UCSD-AML1 (cell line): Measurements from ENCODE around the gene RASL11B.
A peak's percentile ranks its signal among the peaks of the same experiment; 100 is the strongest.

Source experiments
- DNase-seq: peaks from one replicate; lab custom pipeline; 2025; ENCODE audit not compliant: unreplicated experiment; lab: John Stamatoyannopoulos, UW

The RASL11B gene

DNA sequence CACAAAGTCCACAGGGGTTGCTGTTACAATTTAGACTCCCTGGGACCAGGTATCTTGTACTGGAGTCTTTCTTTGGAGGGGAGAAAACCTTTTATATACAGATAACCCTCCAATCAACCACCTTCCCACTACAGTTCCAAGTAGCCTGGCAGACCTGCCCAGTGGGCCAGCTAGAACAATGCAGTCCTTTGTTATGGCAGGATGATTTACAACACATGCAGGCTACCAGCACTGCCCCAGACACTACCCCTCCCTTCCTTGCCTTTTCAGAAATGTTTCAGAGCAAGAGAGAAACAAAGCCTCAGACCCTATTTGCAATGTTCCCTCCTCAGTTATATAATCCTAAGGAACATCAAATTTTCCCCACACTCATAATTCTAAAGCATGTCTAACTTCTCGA is 11.1 kb downstream of the RASL11B start:
- no peak for DNase-seq

DNA sequence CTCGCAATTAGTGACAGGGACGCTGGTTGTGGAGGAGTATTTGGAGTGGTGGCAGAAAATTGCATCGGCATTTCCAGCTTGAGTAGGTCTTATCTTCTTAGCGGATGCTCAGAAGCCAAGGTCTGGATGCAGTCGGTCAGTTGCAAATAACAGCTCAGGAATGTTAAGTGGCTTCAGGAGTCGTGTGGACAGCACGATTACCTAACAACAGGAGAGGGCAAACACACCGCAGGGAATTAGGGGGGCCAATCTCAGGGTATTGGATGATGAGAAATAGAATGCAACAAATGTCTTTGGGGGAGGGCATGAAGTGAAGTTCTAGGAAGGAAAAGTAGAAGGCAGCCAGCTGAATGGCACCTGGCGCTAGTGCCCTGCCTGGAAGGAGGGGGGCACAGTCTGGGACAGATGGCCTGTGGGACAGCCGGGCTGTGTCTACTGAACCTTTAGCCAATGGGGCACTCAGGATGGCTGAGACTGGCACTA is 11.8 kb downstream of the RASL11B start:
- DNase-seq, result no peak

DNA sequence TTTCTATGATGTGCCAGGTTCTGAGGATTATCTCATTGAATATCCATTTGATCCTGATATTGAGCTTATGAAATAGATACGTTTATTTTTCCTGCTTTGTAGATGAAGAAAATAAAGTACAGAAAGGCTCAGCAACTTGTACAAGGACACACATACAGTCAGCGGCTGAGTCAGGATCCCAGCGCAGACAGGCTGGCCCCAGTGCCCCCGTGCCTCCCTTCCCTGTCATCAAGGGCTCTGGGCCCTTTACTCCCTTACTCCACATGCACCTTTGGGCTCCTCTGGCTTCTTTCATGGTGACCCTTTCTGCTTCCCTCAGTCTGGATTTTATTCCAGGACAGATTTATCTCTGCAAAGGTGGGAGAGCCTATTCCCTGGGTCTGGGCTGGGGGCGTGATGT is 12.8 kb downstream of the RASL11B start:
- no peak for DNase-seq

DNA sequence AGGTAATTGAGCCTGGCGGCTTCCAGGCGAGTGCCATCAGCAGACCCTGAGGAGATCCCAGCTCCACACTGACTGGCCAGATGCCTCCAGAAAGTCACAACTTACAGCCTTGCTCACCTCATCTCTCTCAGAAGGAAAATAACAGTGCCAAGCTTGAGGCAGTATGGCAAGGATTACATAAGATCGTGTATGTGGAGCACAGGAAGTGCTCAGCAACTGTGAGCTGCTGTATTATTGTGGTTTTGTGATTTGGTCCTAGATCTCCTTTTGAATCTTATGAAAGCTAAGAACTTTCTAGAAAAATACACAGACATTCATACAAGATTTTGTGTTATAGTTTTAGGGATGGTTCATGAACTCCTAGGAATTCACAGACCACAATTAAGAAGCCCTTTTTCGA is 14.0 kb downstream of the RASL11B start:
- no peak for DNase-seq

DNA sequence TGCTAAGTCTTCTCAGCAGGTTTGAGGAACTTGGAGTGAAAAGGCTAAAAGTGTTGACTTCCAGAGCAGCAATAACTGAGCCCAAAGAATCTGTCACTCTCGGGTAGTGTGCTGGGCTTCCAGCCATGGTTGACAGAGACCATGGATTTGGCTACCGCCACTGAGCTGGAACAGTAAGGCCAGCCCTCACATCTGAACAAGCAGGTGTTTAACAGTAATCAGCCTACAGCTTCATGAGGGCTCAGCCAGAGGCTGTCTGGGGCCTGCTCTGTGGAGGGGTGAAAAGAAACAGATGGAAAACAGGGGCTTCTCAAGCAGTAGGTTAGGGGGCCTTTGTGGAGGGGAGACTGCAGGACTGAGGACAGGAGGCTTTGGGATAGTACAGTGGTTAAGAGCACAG is 14.9 kb downstream of the RASL11B start:
- DNase-seq, result no peak

DNA sequence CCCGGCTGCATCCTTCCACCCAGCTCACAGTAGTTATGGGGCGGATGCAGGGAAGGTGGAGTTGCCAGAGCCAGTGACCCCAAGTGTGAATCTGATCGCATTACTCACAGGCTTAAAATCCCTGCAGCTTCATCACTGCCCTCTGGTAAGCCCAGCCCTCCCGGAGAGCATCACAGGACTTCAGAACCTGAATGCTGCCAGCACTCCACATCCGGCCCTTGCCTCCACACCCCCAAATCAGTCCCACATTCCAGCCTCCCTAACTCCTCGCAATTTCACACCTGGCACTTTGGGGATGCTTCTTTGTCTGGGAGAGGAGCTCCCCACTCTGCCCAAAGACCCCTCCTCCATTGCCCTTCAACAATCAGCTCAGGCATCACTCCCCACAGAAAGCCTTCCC is 15.6 kb downstream of the RASL11B start:
- no peak for DNase-seq

DNA sequence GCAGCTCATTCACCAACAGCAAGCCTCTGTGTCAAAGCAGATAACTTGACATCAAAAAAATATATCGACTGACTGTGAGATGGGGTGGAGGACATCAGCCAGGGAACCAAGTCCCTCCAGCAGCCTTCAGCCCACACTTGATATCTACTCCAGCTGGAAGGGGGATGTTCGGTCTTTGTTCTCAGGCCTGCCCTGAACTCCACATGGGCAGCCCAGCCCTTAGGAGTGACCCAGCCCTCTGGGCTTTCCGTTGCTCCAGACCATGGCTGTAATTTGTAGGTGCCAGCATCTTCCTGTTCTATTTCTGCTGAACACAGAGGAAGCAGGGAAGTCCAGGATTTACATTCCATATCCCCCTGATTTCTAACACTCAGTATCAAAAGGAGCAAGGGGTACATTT is 17.4 kb downstream of the RASL11B start:
- DNase-seq, result no peak

DNA sequence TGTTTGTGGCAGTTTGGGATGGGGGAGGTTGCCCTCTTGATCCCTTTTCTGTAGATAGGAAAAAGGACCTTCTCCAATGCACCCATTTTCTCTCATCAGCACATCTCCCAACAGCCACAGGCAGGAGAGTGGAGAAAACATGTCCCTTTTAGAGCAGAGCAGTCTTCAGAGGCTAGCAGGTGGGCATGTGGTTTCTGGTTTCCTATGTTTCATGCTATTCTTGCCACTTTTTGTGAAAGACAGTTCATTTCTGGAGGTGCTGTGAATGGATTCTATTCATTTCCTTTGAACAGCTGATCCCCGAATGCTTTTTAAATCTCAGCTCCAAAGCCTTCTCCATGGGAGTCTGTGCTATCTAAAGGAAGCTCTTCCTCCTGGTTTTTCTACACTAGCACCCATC is 18.9 kb downstream of the RASL11B start:
- DNase-seq, result no peak

DNA sequence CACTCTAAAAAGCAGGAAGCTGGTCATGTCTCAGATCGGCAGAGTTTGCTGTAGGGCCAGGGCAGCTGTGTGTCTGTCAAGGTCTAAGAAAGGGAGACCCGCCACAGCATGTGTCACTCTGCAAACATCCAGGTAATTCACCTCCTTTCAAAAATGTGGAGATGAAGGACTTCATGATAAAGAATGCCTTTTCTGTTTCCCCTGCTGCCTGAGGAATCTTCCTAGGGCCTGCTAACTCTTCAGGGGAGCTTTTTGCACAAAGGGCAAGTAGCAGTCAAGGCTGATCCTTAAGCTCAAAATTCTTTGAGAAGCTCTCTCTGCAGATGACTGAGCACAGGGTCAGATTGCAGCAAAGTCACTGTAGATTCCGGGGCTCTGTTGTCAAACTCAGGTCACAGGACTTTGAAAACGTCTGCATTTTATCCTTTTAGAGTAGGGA is 21.1 kb downstream of the RASL11B start:
- DNase-seq, result no peak

DNA sequence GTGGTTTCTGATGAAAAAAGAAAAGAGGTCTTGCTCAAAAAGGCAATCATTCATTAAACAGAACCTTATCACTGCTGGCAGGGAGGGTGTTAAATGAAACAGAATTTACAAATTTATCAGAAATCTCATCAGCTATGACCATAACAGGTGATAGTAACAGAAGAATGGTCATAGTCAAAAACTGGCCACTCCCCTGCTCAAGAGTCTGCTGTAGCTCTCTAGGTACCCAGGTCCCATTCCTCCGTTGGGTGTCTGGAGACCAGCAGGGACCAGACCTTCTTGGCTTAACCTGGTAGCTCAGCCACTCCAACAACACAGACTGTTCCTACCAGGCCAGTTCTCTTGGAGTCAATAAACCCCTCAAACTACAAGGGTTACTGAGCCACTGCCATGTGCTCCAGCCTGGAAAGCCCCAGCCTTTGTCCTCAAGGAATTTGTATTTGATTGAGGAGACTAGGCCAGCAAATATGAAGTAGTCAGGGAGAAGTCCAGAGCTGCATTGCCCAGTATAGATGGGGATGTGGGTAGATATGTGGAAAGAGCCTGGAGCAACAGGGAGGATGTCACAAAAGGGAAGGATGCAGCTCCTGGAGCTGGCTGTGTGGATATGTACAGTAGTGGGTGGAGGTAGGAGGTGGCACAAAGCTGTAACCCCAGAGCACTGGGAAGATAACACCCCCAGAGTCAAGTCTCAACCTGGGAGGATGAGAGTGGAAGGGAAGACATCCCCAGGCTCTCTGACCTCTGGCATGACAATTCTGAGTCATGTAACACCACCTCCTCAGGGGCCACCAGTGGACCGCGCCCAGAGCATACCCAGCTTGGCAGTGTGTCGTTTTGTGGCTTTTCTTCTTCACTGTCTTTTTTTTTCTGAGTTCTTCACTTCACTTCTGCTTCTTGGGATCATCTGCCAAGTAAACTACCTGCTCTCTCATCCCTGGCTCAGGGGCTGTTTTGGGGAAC is 21.9 kb downstream of the RASL11B start:
- no peak for DNase-seq

DNA sequence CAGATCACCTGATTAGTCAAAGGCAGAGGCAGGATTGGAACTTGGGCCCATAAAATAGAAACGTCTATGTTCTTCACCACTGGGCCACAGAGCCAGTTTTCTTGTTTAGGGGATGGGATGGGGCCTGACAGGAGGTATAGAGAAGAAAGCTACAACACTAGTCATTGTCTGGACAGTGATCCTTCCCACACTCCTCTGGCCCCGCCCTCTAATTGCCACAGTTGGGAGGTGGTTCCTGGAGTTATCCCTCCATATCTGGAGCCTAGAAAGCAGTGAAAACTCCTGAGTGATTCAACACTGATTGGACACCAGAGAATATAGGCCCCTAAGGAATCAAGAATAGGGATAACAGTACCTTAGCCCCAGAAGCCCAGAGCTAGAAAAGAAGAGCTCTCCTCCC is 22.9 kb downstream of the RASL11B start:
- no peak for DNase-seq

DNA sequence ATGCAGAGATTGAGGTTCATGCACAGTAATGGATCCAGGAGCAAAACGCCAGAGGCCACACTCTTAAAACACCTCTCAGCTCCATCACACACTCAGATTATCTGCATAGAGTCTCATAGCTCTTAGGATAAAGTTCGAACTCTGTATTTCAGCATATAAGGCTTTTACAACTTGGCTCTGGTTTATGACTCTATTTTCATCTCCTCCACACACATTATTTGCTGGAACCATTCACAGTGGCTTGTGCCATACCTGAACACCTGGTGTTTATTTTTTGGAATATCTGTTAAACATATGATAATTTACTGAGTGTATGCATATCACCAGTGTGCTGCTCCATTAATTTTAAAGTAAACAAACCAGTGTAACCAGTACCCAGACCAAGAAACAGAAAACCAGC is 27.2 kb downstream of the RASL11B start:
- no peak for DNase-seq

DNA sequence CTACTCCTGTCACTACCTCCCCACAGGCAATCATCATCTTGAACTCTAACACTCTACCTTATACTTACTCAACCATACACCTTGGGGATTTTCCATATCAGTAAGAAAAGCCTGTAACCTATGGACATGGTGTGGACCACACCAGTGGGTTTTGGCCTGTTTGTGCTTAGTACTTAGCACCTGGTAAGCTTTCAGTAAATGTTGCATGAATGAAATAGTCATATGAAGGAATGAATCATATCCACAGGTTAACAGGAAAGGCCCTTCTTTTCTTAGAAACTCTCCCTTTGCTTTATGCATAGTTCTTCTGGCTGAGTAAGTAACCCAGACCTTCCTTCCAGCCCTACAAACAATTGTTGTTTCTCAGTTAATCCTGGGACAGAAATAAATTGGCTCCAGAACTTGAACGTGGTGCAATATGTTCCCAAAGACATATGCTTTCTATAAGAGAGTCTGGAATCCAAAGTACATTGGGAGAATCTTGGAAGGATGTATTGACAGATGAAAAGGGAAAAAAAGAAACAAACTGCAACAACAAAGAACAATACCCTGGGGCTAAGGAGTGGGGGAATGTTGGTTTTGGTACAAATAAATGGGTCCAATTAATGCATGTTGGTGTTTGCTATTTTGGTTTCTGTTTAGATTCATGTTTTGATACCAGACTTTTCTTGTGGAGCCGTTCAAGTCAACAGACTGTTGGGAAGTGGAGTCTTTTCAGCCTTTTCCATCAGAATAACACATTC is 27.8 kb downstream of the RASL11B start:
- no peak for DNase-seq

DNA sequence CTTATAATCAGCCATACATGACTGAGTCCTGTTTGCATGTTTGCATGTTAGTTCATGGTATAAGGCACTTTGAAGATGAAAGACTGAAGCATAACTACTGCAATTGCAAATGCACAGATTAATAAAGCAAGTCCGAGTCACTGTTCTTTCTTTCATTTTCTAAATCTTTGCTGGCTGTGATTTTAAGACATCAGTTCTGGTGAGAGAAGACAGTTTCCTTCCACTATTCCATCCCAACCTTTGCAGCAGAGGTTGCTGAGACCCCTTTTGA is 28.3 kb downstream of the RASL11B start:
- no peak for DNase-seq

DNA sequence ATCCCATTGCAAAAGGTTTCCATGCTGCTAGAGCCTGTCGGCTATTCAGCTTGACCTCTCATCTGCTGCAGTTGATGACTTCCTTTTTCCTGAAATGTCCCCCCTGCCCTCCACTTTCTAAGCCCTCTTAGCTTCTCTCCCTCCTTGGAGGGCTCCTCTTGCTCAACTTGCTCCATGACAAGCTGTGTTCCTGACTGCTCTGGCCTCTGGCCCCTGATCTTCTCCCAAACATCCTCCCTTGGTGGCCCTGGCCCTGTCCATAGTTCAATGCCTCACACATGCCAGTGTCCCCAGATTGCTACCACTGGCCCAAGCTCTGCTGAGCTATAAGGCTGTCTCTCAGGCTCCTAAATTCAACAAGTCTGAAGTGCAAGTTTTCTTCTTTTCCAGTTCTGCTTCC is 29.6 kb downstream of the RASL11B start:
- no peak for DNase-seq

DNA sequence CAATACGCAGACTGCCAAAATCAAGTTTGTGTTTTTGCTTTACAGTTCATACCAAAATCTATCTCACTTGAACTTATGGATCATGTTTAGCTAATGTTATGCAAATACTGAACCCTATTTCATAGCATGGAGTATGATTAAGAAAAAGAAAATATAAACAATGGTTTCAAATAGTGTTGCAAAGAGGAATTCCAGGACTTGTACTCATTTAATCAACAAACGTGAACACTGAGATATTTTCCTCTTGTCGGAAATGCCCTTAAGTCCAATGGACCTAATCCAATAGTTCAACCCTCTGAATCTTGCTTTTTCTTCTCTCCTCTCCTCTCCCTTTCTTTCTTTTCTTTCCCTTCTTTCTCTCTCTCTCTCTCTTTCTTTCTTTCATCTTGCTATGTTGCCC is 30.8 kb downstream of the RASL11B start:
- DNase-seq, result no peak

DNA sequence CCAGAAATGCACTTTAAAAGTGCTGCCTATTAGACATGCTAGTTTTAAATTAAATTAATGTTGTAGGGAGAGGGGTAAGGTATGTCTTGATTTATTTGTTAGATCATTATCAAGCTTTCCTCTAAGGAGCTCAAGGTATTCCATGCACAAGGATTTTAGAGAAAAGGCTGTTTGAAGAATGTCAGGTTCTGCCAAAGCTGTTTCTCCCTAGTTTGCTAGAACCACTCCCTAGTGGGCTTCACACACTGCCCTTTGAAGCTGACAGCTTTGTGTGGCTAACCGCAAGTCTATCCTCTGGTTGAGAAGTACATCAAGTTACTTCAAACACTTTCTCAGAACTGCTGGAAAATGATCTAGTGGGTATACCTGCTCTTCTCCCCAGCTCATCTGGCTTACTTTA is 32.3 kb downstream of the RASL11B start:
- DNase-seq, result no peak

DNA sequence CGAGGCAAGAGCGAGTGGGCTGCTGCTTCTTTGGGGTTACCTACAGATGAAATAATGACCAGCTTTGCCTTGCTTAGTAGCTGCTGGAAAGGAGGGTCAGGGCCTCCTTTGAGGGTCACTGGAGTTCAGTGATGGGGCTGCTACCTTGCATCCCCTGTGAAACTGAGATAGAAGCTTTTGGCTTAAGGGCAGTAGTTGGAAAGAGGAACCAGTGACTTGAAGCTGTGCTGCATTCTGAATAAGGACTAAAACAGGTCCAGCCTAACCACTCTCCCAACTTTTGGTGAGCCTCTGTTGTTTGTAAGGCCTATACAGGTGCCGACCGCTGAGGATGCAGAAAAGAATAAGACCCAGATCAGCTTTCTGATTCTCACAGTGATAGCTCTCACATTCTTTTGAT is 41.2 kb downstream of the RASL11B start:
- DNase-seq, result no peak

DNA sequence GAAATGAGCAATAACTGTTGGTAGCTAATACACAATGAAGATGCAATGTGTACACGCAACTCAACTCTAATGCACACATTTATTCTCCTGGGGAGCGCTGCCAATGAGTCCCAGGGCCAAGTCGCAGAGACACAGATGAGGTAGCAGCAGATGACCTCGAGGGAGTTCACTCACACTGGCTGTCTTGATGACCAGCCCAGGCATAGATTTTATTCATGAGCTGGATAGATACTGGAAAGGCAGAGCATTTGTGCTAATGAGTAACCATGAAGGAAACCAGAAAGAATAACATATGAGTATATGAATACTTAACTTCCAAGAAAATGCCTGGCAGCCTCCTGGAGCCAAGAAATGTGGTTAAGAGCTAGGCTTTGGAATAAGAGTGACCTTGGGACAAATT is 42.3 kb downstream of the RASL11B start:
- no peak for DNase-seq

DNA sequence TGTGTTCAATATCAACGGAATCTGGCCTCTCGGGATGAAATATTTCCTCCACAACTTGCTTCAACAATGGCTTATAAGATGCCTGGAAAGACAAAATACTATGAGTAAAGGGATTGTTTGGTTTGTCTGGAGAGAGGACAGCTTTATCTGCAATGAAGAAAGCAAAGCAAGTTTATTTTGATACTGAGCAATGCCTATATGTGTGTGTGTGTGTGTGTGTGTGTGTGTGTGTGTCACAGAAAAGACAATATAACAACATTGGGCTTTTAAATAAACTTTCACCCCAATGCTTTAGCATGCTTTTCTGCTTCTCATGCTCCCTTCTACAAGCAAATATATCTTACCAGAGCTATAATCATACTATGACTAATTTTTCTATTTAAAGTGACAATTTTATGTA is 45.4 kb downstream of the RASL11B start:
- DNase-seq, result no peak

DNA sequence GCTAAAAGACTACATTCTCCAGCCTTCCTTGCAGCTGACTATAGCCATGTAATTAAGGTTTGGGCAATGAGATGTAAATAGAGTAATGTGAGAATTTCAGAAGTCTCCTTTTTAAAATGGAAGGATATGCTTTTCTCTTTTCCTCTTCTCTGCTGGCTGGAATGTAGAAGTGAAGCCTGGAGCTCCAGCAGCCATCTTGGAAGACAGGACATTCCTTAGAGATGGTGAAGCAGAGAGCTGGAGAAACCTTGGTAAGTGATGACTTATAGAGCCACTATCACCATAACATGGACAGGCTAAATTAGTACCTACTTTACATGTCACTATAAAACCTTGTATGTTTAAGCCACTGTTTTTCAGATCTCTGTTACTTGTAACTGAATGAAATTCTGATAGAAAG is 48.0 kb downstream of the RASL11B start:
- no peak for DNase-seq

DNA sequence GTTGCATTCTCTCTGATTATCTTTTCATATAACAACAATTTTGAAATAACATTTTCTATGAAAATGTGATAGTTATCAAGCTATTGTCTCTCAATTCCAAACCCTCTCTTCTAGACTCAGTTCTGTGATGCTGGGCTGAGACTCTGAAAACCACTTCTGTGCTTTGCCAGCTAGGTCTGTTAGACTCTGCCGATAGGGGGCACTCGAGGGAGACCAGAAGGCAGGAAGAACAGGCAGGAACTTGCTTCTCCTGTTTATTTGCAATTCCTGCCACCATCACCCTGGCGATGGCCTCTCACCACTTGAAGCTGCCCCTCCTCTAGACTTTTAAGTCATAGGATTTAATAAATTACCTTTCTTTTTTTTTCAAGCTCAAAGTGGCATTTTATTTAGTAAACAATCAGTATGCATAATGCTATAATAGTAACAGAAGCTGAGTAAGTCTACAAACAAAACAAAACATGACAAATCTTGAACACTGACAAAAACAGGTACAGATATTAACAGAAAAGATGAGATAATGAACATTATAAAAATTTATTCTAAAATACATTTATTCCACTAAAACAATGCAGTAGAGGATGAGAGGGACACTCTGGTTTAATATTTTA is 49.7 kb downstream of the RASL11B start:
- DNase-seq, result peak; percentile 52
